Activated CD8-positive, alpha-beta memory T cell treated with anti-CD3 and anti-CD28 coated beads for 48 hours (primary cell): ENCODE results near the gene CHMP3.
"Not testable (repeated sequence)": the region's sequence is repeated elsewhere in the genome, so short reads cannot be mapped to it uniquely, and the experiment has no call there.

Experiments used
- DNase-seq, 3 experiments: peaks; one replicate each; pipeline ENCODE4 v3.0.0-alpha.2; 2020; ENCODE audit warnings: low read depth in 2 of 3, low spot score in 2 of 3

The CHMP3 gene

DNA sequence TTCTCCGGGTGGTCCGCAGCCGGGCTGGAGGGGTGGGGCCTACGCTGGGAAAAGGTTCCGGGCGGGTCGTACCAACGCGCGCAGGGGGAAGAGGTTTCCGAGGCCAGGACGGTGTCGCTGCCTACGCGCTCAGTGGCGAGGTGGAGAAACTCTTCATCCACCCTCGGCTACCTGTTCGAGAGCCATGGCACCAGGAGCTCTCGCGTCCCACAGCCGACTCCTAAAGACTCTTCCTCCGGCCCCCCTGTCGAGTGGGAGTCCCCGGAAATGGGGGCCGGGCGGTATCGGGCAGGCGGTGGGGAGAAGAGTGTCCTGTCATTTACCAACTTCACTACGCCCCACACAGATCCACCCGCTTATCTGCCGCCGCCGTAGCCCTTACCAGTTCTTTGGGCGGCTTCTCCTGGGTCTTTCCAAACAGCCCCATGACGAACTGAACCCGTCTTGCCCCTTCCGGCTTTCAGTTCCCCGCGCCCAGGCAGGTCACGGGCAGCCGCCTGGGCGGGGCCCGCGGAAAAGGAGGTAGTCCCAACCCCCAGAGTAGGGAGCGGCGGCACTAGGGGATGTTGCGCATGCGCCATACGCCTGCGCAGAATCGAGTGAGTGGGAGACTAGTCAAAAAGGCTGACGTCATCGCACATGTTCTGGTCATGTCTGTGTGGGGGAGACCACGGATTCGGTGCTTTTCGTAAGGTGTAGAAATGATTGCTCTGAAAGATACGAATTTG lies at the start of gene CHMP3:
TSS of gene CHMP3 (minus strand) at position 522 of the 728 bp plus-strand sequence. CDS start at position 427, 95 bp downstream.
- peak; percentile 77 to 96 (median 92) for DNase-seq

DNA sequence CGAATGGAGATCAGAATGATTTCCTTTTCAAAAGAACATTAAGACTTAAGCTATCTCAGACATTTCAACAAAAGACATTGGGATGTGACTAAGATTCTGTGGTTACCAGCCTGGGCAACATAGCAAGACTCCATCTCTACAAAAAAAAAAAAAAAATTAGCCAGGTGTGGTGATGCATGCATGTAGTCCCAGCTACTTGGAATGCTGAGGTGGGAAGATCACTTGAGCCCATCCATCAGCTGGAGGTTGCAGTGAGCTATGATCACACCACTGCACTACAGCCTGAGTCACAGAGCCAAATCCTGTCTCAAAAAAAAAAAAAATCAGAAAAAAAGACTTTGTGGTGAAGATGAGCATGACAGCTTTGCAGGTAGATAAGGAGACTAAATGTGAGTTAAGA lies 47.6 kb upstream of the CHMP3 start:
- no peak for DNase-seq

DNA sequence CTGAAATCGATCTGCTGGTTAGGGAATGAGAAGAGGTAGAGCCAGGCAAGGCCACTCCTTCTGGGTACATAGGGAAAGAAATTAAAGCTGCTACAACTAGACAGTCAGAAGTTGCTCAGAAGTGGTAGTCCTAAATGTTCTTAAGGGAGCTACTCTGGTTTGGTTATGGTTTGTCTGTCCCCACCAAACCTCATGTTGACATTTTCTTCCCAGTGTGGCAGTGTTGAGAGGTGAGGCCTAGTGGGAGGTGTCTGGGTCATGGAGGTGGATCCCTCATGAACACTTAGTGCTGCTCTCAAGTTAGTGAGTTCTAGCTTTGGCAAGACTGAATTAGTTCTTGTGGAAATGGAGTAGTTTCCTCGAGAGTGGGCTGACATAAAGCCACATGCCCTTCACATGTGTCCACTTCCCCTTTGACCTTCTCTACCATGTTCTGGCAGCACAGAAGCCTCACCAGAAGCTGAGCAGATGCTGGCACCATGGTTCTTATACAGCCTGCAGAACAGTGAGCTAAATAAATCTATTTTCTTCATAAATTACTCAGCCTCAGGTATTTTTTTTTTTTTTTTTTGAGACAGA lies 45.7 kb upstream of the CHMP3 start:
- DNase-seq = no peak

DNA sequence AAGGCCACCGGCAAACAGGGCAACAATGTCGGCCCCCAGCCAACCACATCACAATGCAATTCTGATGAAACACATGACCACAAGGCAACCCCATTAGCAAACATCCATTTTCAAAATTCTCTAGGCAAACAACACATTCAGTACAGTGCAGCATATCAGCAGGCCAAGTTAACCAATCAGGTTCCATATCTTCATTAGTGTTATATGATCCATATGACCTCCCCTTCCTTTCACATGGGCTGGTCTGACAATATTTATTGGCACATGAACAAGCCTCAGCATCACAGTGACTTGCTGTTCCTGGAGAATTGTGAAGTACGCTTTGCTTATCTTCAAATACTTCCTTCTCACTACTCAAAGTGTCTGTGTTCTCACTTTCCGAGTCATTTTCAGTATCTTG lies 40.7 kb upstream of the CHMP3 start:
- DNase-seq = no peak

DNA sequence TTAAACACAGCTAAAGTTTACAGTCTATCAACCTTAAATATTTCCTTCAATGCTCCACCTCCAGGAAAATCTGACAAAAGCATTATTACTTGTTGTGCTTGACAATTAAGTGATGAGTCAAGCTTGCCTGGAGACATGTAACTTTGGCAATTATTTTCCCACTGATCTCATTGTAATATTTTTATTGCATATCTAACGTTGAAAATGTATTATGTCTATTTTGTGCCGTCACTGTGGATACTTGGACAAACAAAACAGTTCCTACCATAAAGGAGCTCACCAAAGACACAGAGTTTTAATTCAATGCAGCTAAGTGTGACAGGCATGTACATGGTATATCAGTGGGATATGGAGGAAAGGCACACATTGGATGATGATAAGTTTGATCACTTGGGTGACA lies 35.7 kb upstream of the CHMP3 start:
- DNase-seq = no peak

DNA sequence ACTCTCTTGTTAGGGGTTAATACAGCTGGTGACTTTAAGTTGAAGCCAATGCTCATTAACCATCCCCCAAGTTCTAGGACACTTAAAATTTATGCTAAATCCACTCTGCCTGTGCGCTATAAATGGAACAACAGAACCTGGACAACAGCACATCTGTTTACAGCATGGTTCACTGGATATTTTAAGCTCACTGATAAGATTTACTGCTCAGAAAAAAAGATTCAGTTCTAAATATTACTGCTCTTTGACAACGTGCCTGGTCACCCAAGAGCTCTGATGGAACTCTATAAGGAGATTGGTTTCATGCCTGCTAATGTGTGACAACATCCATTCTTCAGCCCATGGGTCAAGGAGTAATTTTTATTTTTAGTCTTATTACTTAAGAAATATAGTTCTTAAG lies 32.9 kb upstream of the CHMP3 start:
- DNase-seq = no peak

DNA sequence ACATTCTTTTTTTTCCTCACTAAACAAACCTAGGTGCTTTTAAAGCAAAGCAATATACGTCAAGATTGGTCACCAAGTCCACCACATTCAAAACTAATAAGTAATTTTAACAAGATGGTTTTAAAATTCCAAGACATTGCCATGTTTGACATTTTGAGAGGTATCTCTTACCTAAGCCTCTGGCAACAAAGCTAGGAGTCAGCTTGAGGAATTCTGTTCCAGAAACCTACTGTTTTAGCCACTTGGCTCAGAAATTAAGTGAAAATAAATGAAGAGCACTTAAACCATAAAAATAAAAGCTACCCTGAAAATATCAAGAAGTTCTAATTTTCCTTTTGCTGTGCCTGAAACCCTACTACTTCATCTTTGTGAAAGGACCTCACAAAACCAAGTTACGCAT lies 30.0 kb upstream of the CHMP3 start:
- DNase-seq = no peak

DNA sequence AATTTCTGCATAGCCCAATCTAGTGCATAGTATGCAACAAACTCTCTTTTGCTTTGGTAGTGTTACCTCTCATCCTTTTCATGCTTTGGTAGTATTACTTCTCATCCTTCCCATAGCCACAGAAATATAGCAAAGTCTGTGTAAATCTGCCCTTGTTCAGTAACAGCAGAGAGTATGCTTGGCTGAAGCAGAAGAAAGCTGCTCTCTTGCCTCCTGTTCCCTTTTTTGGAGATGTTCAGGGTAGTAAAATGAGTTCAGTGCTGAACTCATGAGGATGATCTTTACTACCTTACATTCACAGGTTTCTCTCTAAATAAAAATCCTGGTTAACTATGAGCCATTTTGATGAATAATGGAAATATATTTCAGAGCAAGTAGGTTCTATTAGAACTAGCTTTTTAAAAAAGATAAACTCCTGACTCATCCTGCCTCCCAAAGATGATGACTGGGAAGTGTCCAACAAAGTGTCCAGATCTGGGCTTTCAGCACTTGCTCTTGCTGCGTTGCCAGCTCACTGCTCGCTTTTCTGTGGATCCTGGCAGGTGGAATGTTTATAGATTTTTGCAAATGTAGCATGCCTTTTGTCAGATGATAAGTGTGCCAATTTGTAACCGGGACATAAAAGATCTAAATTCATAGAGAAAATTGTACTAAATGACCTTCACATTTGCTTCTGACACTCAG lies 29.4 kb upstream of the CHMP3 start:
- DNase-seq = no peak

DNA sequence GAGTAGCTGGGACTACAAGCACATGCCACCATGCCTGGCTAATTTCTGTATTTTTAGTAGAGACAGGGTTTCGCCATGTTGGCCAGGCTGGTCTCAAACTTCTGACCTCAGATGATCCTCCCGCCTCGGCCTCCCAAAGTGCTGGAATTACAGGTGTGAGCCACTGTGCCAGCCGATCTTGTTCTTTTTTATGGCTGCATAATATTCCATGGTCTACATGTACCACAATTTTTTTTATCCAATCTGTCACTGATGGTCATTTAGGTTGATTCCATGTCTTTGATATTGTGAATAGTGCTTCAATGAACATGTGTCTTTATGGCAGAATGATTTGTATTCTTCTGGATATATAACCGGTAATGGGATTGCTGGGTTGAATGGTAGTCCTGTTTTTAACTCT lies 26.5 kb upstream of the CHMP3 start:
- not testable (repeated sequence) for DNase-seq

DNA sequence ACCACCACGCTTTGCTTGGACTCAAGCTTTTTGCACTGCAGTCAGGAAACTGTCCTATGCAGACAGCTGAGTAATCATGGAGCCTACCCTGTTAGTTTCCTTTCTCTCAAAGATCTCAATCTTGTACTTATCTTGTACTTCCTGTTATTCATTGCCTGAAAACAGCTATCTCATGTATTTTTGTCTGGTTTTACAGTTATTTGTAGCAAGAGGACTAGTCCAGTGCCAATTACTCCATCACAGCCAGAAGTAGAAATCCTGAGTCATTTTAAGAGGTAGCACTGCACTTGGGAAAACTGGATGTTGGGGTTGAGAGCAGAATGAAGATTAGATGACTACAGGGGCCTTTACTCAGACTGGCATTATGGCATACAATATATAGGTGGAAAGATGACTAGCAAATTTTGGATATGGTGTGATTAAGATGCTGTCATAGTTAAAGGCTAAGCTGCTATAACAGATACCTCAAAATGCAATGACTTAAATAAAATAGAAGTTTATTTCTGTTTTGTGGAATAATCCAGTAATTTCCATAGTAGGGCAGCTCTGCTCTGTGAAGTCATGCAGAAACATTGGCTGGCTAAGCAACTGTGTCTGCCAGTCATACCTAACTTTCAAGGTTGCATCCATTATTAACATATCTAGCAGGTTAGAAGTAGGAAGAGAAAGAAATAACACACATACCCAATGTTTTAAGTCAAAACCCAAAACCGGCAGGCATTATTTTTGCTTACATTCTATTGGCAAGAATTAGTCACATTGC lies 21.1 kb upstream of the CHMP3 start:
- DNase-seq = no peak

DNA sequence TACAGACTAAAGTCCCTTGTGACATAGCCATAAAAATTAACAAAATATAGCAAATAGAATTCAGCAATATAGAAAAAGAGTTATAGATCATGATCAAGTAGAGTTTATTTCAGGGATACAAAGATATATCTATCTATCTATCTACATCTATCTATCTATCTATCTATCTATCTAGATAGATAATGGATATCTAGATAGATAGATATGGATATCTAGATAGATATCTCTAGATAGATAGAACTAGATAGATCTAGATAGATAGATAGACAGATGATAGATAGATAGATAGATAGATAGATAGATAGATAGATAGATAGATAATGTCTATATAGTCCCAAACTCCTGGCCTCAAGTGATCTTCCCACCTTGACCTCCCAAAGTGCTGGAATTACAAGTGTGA lies 17.3 kb upstream of the CHMP3 start:
- DNase-seq = no peak

DNA sequence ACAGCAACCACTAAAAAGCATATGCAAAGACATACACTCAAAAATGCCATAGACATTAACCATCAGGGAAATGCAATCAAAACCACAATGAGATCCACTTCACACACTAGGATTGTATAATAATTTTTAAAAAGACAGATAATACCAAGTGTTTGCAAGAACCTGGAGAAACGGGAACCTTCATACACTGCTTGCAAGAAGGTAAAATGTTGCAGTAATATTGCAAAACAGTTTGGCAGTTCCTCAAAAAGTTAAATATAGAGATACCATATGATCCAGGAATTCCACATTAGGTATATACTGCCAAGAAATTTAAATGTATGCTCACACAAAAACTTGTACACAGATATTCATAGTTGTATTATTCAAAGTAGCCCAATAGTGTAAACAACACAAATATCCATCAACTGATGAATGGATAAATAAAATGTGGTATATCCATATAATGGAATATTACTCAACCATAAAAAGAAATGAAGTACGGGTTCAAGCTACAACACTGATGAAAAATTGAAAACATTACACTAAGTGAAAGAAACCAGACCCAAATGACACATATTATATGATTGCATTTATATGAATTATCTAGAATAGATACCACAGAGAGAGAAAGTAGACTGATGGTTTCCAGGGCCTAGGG lies 14.7 kb upstream of the CHMP3 start:
- DNase-seq = no peak

DNA sequence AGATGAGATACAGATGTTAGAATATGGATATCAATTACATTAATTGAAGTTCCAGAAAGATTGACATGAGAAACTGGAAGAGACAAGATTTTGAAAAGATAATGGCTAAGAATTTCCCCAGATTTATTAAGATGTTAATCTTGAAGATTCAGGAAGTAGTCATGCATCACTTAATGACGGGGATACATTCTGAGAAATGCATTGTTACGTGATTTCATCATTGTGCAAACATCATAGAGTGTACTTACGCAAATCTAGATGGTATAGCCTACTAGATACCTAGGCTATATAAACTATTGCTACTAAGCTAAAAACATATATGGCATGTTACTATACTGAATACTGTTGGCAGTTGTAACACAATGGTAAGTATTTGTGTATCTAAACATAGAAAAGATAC lies 6.8 kb upstream of the CHMP3 start:
- DNase-seq = no peak

DNA sequence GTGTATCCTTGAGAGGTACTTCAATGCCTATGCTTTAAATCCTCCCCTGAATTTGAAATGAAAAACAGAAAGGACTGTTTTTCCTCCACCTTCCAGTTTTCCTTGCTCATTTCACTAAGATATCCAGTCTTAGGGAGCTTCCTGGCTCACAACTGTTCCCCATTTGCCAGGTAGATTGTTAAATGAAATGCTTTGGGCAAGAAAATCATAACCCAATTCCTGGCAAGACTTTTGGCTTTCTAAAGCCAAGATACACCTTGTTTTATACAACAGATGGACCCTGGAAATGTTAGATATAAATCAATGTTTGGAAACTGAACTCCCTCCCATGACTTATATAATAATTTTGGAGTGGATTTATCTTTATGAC lies 3.6 kb upstream of the CHMP3 start:
- DNase-seq = no peak

DNA sequence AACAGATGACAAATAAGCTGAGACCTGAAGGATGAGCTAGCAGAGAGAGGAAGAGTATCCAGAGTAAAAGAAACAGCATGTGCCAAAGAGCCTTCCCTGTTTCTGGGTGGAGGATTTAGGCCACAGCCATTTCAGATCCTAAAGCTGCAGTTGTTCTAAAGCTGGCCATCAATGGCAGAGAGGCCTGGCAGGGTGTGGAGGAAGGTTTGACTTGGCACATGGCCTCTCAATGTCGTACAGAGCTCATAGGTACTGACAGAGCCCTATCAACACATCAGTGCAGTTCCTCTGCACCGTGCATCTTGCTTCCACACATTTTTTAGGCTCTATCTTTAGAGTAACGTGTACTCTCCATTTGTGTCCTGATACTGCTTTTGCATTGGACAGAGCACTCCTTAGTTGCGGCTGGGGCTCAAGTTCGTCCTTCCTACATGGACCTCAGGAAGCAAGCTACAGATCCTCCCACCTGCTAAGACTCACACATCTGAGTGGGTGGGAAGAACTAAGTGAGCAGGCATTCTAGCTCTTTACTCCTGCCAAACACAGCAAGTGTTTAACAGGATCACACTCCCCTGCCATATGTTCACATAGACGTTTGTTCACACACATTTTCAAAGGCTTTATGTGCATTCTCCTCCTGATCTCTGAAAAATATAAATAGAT lies 3.0 kb upstream of the CHMP3 start:
- no peak for DNase-seq

DNA sequence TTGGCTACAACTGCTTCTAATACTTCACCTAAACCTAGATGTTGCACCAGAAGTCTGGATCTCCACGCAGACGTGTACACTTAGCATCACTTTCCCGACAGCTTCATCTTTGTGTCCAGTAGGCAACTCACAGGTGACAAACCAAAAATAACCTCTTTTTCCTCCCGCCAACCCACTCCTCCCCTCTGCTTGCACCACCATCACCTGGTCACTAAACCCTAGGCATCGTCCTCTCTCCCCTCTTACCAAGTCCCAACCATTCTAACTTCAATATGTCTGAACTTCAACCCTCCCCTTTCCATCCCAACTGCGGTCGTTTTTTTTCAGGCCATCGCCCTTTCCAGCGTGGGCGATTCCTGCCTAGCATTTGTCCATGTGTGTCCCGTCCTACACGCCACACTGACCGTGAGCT lies 413 bp upstream of the CHMP3 start:
- DNase-seq = no peak

DNA sequence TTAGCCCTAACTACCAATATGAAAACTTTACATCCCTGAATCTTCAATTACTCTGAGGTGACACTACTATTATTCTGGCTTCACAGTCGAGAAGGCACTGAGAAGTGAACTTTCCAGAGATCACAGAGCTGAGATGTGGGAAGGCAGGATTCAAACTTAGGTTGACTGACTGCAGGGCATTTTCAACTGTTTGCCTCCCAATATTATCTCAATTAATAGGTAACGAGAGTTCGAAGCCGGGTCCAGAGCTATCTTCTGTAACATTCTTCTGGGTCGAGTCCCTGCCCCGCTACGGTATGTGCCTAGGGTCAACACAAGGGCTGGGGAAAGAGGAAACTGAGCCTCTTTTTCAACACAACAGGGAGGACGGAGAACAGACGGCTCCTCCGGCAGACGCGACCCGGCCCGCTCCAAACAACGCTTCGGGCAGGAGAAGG lies 740 bp downstream of the CHMP3 start:
- DNase-seq = no peak

DNA sequence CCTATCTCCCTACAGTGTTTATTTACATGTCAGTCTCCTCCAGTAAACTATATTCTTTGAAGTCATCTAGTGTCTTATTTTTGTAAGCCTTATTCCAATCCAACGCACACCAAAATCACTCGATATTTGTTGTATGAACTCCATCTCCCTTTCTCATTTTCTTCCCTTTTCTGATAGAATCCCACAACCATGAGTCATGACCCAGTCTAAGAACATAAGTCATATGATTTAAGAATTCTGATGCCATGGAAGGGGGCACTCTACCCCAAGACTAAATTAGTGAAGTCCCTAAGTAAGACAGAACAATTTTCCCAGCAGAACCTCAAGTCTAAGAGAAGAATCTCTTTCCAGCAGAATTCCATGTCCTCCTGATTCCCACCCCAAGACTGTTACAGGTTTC lies 5.4 kb downstream of the CHMP3 start:
- no peak for DNase-seq

DNA sequence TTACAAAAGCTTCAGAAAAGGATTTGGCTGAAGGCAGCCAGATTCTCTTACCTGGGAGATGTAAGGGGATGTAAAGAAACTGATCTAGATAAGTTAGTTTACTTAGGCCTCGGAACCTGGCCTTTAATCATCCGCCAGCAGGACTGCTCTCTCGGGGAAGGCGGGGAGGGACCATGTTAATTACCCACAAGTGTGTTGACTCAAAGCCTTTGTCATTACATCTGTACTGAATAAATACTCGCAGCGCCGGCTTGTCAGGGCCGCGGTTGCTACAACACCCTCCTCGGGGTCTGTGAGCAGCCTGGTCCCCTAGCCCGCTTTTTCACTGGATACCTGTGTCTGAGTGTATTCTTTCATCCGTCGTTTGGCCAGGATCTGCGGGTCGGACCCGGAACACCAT lies 6.7 kb downstream of the CHMP3 start:
- no peak for DNase-seq

DNA sequence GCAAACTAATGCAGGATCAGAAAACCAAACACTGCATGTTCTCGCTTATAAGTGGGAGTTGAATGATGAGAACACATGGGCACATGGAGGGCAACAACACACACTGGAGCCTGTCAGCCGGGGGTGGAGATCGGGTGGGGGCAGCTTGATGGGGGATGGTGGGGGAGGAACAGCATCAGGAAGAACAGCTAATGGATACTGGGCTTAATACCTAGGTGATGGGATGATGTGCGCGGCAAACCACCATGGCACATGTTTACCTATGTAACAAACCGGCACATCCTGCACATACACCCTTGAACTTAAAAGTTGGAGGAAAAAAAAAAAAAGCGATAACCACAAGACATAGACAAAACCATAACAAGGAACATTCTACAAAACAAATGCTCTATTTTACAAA lies 10.4 kb downstream of the CHMP3 start:
- DNase-seq = no peak
